Fibroblast of pulmonary artery (primary cell): ENCODE data around the gene STK38L.

Experiments used
- DNase-seq: peaks from one replicate; pipeline ENCODE4 v3.0.0-alpha.2; 2010; ENCODE audit warnings: low read depth
- H3K4me3 ChIP-seq: replicated peaks from 2 replicates; pipeline ENCODE4 v1.5.1; 2011; ENCODE audit warnings: low read depth, mild to moderate bottlenecking, control low read depth, low read length, moderate library complexity
- TF ChIP-seq, protein P1 (sequence below): IDR thresholded peaks from 2 replicates; pipeline ENCODE4 v1.5.1; 2011; ENCODE audit warnings: mild to moderate bottlenecking, control low read depth, low read length, inconsistent platforms; ENCODE audit errors: missing control alignments

Gene STK38L

DNA sequence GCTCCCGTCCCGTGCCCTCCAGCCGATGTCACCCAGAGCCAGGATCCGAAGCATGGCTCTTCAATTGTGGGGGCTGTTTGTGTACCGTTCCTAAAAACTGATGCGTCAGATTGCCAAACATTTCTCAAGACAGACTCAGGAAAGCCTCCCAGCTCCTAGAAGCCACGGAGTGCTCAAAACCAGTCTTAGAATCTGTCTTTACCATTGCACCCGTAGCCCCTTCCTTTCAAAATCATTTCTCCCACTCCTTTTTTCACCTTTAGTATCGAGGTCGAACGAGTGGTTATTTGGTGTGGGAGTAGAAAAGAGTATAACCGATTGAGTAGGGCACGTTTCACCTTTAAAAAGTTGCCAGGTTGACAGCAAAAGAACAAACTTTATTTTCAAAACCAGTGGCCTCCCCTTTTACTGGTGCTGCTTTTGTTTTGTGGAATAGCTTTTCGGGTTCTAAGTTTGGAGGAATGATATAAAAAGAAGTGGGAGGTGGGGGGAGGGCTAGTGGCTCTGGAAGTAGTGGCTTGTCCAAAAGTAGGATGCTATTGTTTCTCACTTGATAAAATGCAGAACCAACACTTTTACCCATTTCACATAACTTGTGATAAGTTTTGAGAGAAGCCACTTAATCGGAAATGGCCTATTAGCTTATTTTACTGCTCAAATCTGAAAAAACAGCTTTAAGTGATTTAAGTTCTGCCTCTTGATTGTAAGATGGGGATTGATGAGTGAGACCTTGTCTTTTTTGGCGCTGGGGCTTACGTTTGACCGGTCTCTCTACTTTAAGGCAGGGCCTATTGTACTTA, 803 bp downstream of the STK38L start:
- H3K4me3 ChIP-seq, result peak overlapping the region; percentile 86
- TF ChIP-seq, protein P1, sequence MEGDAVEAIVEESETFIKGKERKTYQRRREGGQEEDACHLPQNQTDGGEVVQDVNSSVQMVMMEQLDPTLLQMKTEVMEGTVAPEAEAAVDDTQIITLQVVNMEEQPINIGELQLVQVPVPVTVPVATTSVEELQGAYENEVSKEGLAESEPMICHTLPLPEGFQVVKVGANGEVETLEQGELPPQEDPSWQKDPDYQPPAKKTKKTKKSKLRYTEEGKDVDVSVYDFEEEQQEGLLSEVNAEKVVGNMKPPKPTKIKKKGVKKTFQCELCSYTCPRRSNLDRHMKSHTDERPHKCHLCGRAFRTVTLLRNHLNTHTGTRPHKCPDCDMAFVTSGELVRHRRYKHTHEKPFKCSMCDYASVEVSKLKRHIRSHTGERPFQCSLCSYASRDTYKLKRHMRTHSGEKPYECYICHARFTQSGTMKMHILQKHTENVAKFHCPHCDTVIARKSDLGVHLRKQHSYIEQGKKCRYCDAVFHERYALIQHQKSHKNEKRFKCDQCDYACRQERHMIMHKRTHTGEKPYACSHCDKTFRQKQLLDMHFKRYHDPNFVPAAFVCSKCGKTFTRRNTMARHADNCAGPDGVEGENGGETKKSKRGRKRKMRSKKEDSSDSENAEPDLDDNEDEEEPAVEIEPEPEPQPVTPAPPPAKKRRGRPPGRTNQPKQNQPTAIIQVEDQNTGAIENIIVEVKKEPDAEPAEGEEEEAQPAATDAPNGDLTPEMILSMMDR, result no peak
- DNase-seq, result peak; percentile 61

DNA sequence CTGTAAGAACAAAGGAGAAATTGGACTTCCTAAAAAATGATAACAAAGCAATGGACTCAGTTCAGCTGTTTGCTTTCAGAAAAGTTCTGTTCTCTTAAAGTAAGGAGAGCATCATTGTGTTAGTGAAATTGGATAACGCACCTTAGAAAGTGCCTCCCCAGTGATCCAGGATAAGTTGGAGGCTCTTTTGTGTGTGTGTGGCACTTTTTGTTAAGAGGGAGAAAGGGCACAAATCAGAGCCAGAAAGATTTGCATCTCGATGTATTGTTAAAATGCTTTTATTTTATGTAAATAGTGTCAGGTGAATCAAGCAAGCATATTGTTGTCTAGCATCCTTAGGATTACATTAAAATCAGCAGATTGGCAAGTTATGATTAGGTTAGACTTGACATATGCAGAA, 2.1 kb downstream of the STK38L start:
- H3K4me3 ChIP-seq, result peak overlapping the region; percentile 86
- TF ChIP-seq, protein P1, result no peak
- DNase-seq, result no peak

DNA sequence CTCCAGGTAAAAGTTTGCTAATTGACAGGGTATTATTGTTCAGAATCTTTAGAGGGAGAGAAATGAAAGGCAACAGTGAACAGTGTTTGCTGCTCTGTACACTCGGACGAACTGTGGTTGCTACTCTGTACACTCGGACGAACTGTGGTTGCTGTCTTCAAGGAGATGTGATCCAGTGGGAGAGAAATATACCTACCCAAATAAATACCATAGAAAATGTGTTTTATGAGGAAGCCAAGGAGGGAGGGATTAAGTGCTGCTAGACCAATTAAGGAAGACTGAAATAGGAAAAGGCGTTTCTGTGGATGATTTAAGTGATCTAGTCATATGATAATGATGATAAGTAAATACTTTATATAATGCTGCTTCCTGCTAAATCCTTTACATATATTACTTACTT, 2.7 kb downstream of the STK38L start:
- DNase-seq, result peak; percentile 12
- TF ChIP-seq, protein P1, result no peak
- H3K4me3 ChIP-seq, result peak overlapping the region; percentile 86

DNA sequence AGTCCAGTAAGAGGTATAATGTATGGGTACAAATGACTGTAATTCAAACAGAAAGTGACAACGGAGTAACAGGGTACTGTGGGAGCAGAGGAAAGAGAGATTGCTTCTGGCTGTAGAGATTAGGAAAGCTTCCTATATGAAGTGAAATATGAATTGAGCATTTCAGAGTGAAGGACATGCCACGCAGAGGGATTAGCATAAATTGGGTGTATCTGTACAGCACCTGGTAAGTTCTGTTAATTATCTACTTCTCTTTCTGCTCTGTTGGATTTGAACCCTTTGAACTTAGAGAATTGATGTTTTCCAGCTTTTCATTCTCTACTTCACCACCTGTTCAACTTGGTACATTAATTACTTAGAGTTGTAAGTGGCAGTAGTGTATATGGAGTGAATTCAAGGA, 8.8 kb downstream of the STK38L start:
- H3K4me3 ChIP-seq, result no peak overlapping the region
- TF ChIP-seq, protein P1, result no peak
- DNase-seq, result no peak

DNA sequence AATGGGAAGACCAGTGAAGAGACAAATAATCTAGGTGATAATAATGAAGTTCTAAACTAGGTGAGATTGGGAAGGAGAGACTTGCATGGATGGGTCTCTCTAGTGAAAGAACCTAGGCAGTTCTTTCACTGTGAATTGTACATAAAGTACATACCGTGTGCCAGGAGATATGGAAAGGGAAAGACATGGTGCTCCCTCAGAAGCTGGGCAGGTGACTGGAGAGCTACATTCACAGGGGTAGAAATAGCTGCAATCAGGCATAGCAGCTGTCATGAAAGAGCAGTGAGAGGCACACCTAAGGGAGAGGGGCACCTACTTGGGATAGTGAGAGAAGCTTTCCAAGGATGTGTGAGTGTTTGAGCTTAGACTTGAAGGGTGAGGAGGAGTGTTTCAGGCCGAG, 9.3 kb downstream of the STK38L start:
- TF ChIP-seq, protein P1, result no peak
- no peak for DNase-seq
- no peak overlapping the region for H3K4me3 ChIP-seq

DNA sequence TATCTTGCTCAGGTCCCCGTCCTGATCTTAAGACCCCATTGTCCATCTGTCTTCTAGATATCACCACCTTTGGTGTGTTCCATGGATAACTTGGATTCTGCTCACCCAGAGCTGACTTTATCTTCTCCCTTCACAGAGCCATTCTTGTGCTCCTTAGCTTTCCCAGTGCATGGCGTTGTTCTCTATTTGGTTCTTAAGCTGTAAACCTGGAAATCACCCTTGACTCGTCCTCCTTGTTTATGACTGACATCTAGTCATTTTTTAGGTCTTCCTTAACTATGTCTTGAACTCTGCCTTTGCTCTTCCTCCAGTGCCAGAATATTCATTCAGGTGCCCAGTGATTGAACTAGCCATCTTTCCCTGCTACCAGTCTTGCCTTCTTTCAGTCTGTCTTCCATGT, 11.7 kb downstream of the STK38L start:
- TF ChIP-seq, protein P1, result no peak
- H3K4me3 ChIP-seq, result no peak overlapping the region
- no peak for DNase-seq
